Panc1 (cell line): ENCODE measurements around the gene SIVA1. TPM values are rescaled to one million over a fixed set of nuclear protein-coding genes. Genes with fewer than 3 reads are reported as not detected.

Experiments
- ATAC-seq: fragments of 200-7000 bp; cut with Tn5 transposase; 2 replicates; pipeline ENCODE4 v1.9.1; 2020; ENCODE audit warnings: mild to moderate bottlenecking, moderate library complexity
- BruUV-seq: library from RNA; stranded (reverse); fragments of 400-500 nt; replicated peaks from 2 replicates; lab custom pipeline; 2021; lab: Mats Ljungman, UMichigan
- CTCF ChIA-PET: fragments of 300-600 bp; sonication (Branson Sonifier 250); formaldehyde crosslinking; loops from one replicate; lab custom pipeline; 2022; ENCODE audit warnings: antibody characterized with exemption; lab: Charles Lee
- POLR2A ChIA-PET: fragments of 300-600 bp; sonication (Branson Sonifier 250); formaldehyde crosslinking; loops from one replicate; lab custom pipeline; 2022; ENCODE audit warnings: antibody characterized with exemption; lab: Charles Lee
- DNase-seq: peaks from one replicate; pipeline ENCODE4 v3.0.0-alpha.2; 2010; ENCODE audit warnings: low read depth, low spot score
- H3K27ac ChIP-seq: 2 replicates; pipeline ENCODE4 v1.5.1; 2011; ENCODE audit warnings: mild to moderate bottlenecking, low read length, inconsistent platforms
- H3K27me3 ChIP-seq: fragments of 200-500 bp; sonication (Bioruptor generic); 2 replicates; pipeline ENCODE4 v1.6.0; 2014; ENCODE audit warnings: low read length, inconsistent platforms; ENCODE audit not compliant: control insufficient read depth, insufficient read depth
- H3K36me3 ChIP-seq: fragments of 200-500 bp; sonication (Bioruptor generic); 2 replicates; pipeline ENCODE4 v1.5.1; 2014; ENCODE audit warnings: inconsistent platforms, mild to moderate bottlenecking, low read length, moderate library complexity; ENCODE audit not compliant: control insufficient read depth, insufficient read depth
- H3K4me1 ChIP-seq: 2 replicates; pipeline ENCODE4 v1.5.1; 2011; ENCODE audit warnings: inconsistent platforms, mild to moderate bottlenecking, low read length, moderate library complexity; ENCODE audit not compliant: control insufficient read depth, insufficient read depth
- H3K4me3 ChIP-seq, 2 experiments: 2 replicates each; pipeline ENCODE4 v1.5.1; 2011 to 2012; ENCODE audit warnings: low read depth in 2 of 2, low read length in 2 of 2, mild to moderate bottlenecking in 2 of 2, inconsistent platforms in 1 of 2, moderate library complexity in 1 of 2
- H3K9me3 ChIP-seq: fragments of 200-500 bp; sonication (Bioruptor generic); 2 replicates; pipeline ENCODE4 v1.5.1; 2014; ENCODE audit warnings: low read depth, mild to moderate bottlenecking, inconsistent platforms, low read length, moderate library complexity; ENCODE audit not compliant: control insufficient read depth, insufficient read depth
- CTCF ChIP-seq: fragments of 450-650 bp; IDR thresholded peaks from 2 replicates; pipeline ENCODE4 v1.5.1; 2017; ENCODE audit warnings: mild to moderate bottlenecking
- POLR2AphosphoS5 ChIP-seq: IDR thresholded peaks from 2 replicates; pipeline ENCODE4 v1.6.1; 2012; ENCODE audit warnings: mild to moderate bottlenecking, low read depth, low read length, moderate library complexity
- REST ChIP-seq, 2 experiments: IDR thresholded peaks; 2 replicates each; pipeline ENCODE4 v1.6.1; 2011 to 2012; ENCODE audit warnings: low read depth in 2 of 2, control low read depth in 1 of 2, low read length in 1 of 2, mild to moderate bottlenecking in 1 of 2, moderate library complexity in 1 of 2; ENCODE audit not compliant: insufficient read depth in 1 of 2
- SIN3A ChIP-seq: IDR thresholded peaks from 2 replicates; pipeline ENCODE4 v1.6.1; 2012; ENCODE audit warnings: low read depth, mild to moderate bottlenecking, low read length, moderate library complexity, borderline replicate concordance; ENCODE audit not compliant: insufficient read depth
- TCF7L2 ChIP-seq: IDR thresholded peaks from 2 replicates; pipeline ENCODE4 v1.6.1; 2011; ENCODE audit warnings: mild to moderate bottlenecking, low read depth, low read length, inconsistent platforms
- in situ Hi-C: cut with HindIII; loops from 2 replicates; pipeline ENCODE4 v1.10.0; 2016; ENCODE audit warnings: low sequenced_read_pairs, low pct_unique_long_range_greater_than_20kb
- intact Hi-C: fragments of 100-400 bp; cut with micrococcal nuclease; formaldehyde crosslinking; loops from one replicate; pipeline ENCODE4 v1.10.0; 2022; ENCODE audit not compliant: unreplicated experiment
- total RNA-seq: library from RNA; stranded (reverse); gene quantifications from one replicate; pipeline ENCODE4 v1.2.1, GENCODE V29; 2021; ENCODE audit not compliant: unreplicated experiment

SIVA1 gene
- total RNA-seq, 1 experiment from 2014 or later: 100 TPM

GRCh38 chr14:104706733-104707607 lies 46.0 kb upstream of the SIVA1 start:
- Histone ChIP-seq H3K4me3 (no peak overlapping the region), H3K27ac (peak overlapping the region; percentile 72), H3K4me1 (peaks cover 40% of the 10 kb centered on the region), H3K27me3 (no peaks in the 10 kb centered on the region), H3K9me3 (no peaks in the 10 kb centered on the region), H3K36me3 (no peaks in the 10 kb centered on the region)
- TF ChIP-seq CTCF (no peak), POLR2AphosphoS5 (peak; percentile 34; the same call in 1 of the 2 replicates), SIN3A (peak; percentile 45; the same call in 1 of the 2 replicates), REST (IDR thresholded peaks at IDR 0.05; ENCODE audit: insufficient read depth in 1 of 2, low read depth in 2 of 2, low read length in 1 of 2) (no peak), TCF7L2 (no peak)
- CTCF ChIA-PET: interaction anchor here (0.5 kb wide), 1 partner anchor 68 kb away, joined by 3 read pairs; no protein-coding TSS in a partner anchor
- ATAC-seq: peak; percentile 29
- no peak for DNase-seq
- no TSS peak for BruUV-seq
- intact Hi-C loops (loop anchor here (5.0 kb wide), 1 partner anchor 55 kb away; no protein-coding TSS in a partner anchor), in situ Hi-C loops (no loop called here)
- POLR2A ChIA-PET: interaction anchor here (0.6 kb wide), 1 partner anchor 12 kb away, joined by 5 read pairs; no protein-coding TSS in a partner anchor

GRCh38 chr14:104707608-104708595 lies 45.0 kb upstream of the SIVA1 start:
- TF ChIP-seq CTCF: no peak
- 0 out of 2 replicates have a peak, but pooled peaks have one; percentile 15 for TF ChIP-seq POLR2AphosphoS5
- H3K4me3 ChIP-seq: no peak overlapping the region
- DNase-seq: no peak
- H3K9me3 ChIP-seq: no peaks in the 10 kb centered on the region
- no peaks in the 10 kb centered on the region for H3K27me3 ChIP-seq
- ChIA-PET CTCF (no interaction called here), POLR2A (no interaction called here)
- no peaks in the 10 kb centered on the region for H3K36me3 ChIP-seq
- ATAC-seq: peak; percentile 43
- intact Hi-C loops: loop anchor here (5.0 kb wide), 1 partner anchor 56 kb away; no protein-coding TSS in a partner anchor
- BruUV-seq: no TSS peak
- in situ Hi-C loops: no loop called here
- peaks cover 40% of the 10 kb centered on the region for H3K4me1 ChIP-seq
- H3K27ac ChIP-seq: peak overlapping the region; percentile 72
